Cardiac muscle cell (in vitro differentiated cells and primary cell): ENCODE data around the gene HAND2. TPM values are rescaled to one million over a fixed set of nuclear protein-coding genes. Genes with fewer than 3 reads are reported as not detected.
A peak's percentile ranks its signal among the peaks of the same experiment; 100 is the strongest.

ENCODE experiments used
- DNase-seq, 2 donors: peaks; one replicate each; pipeline versions ENCODE4 v3.0.0 to v3.0.0-alpha.2; 2010 to 2017; ENCODE audit warnings: low read depth in 1 of 2, low spot score in 1 of 2
- H3K27ac ChIP-seq: fragments of 200-600 bp; sonication (generic); 2 replicates; pipeline ENCODE4 v1.5.1; 2016
- H3K27me3 ChIP-seq: fragments of 200-600 bp; sonication (generic); 2 replicates; pipeline ENCODE4 v1.6.0; 2016; ENCODE audit warnings: control low read depth
- H3K36me3 ChIP-seq: fragments of 200-600 bp; sonication (generic); 2 replicates; pipeline ENCODE4 v1.5.1; 2016; ENCODE audit warnings: control low read depth
- H3K4me1 ChIP-seq: fragments of 200-600 bp; sonication (generic); 2 replicates; pipeline ENCODE4 v1.8.1; 2017; ENCODE audit warnings: low read depth, mild to moderate bottlenecking, mixed run types
- H3K4me3 ChIP-seq: fragments of 200-600 bp; sonication (generic); 2 replicates; pipeline ENCODE4 v1.5.1; 2016; ENCODE audit warnings: mild to moderate bottlenecking
- H3K9me3 ChIP-seq: fragments of 200-600 bp; sonication (generic); 2 replicates; pipeline ENCODE4 v1.5.1; 2017; ENCODE audit warnings: low read depth, mild to moderate bottlenecking, control low read depth
- polyA plus RNA-seq: library from polyadenylated mRNA; unstranded; fragments of >200 nt; fragmentation: Nextera tagmentation; extraction: Ambion mirVana; gene quantifications from 2 replicates; pipeline ENCODE4 v1.2.1, GENCODE V29; 2016
- total RNA-seq: library from RNA; depleted of rRNA; stranded (reverse); fragments of >200 nt; gene quantifications from 2 replicates; pipeline ENCODE4 v1.2.3, GENCODE V29; 2016
- TF ChIP-seq, protein P1 (sequence below): IDR thresholded peaks from 2 replicates; pipeline ENCODE4 v1.5.1; 2012; ENCODE audit warnings: low read depth, mild to moderate bottlenecking, low read length

Gene HAND2
- total and polyA plus RNA-seq, 2 experiments from 2014 or later, result 175 to 607 TPM

DNA sequence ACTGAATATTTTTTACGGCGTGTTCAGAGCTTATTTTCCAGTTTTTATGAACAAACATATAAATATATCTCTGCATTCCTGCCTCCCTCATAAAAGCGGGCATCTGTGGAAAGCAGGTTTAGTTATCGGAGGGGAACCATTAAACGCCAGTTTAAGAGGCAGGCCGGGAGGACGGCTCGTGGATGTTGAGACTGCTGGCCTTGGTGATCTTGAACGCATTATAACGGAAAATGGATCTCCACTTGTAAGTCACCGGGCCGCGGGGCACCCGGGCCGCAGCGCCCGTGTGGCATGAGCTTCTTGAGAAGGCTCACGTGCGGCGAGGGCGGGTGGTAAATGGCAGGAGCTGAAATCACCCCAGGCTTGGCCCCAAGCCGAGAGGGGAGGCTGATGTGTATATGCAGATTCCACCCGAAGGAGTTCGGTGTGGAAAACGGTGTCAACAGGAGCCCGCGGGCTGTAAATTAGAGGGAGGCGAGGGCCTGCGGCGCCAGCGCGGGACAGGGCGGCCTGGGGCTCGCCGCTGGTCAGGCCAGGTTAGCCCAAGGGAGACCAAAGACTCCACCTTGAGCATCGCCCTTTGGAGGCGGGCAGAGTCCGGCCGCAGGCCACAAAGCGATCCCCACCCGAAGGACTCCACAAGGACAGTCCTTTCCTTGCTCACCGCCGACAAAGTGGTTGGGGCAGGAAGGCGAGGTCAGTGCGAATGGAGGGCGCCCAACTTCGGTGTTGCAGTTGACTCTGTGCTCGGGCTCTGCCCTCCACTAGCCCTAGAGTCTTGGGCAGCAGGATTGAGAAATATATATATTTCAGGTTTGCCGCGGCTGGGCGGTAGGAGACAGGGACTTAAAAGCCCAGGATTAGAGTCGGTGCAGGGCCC is 1.3 kb upstream of the HAND2 start:
- Histone ChIP-seq H3K4me1 (peaks cover 13% of the 10 kb centered on the region), H3K4me3 (peak overlapping the region; percentile 96), H3K36me3 (peaks cover 16% of the 10 kb centered on the region), H3K27ac (peak overlapping the region; percentile 98), H3K9me3 (no peaks in the 10 kb centered on the region), H3K27me3 (peaks cover 33% of the 10 kb centered on the region)
- peak; percentile 32 to 53 for DNase-seq
- TF ChIP-seq, protein P1, sequence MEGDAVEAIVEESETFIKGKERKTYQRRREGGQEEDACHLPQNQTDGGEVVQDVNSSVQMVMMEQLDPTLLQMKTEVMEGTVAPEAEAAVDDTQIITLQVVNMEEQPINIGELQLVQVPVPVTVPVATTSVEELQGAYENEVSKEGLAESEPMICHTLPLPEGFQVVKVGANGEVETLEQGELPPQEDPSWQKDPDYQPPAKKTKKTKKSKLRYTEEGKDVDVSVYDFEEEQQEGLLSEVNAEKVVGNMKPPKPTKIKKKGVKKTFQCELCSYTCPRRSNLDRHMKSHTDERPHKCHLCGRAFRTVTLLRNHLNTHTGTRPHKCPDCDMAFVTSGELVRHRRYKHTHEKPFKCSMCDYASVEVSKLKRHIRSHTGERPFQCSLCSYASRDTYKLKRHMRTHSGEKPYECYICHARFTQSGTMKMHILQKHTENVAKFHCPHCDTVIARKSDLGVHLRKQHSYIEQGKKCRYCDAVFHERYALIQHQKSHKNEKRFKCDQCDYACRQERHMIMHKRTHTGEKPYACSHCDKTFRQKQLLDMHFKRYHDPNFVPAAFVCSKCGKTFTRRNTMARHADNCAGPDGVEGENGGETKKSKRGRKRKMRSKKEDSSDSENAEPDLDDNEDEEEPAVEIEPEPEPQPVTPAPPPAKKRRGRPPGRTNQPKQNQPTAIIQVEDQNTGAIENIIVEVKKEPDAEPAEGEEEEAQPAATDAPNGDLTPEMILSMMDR, result no peak

DNA sequence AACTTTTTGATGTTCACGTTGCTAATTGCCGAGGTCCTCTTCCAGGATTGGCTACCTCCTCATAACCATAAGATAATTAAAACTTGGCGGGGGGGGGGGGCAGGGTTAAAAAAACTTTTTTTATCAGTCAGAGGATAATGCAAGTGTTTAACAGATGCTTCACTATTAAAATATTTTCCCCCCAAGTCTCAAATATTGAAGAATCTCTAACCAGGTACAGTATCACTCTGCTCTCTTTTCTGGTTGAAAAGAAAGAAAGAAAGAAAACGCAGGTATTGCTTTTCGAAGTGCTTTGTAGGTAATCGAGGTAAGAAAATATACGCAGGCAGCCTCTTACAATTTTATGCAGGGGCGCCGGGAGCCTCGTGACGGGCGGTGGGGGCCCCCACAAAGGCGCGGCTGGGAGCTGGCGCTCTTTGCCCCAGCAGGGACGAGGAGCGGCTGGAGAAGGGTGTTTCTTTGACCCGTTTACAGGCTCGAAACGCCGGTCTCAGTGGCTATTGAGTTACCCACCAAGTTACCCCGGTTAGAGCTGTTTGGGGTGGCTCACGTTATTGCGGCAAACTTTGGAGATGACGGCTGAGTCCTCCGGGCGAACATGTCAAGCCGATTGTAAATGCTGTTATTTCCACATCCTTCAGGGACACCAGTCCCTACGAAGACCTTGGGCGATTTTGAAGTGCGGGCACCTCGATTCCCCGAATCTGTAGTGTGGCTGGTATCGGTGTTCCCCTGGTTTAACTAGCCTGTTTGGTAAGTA is 477 bp upstream of the HAND2 start:
- peak; percentile 41 to 55 for DNase-seq
- Histone ChIP-seq H3K27ac (peak overlapping the region; percentile 98), H3K4me3 (peak overlapping the region; percentile 96), H3K4me1 (peaks cover 13% of the 10 kb centered on the region), H3K27me3 (peaks cover 29% of the 10 kb centered on the region), H3K36me3 (peaks cover 22% of the 10 kb centered on the region), H3K9me3 (no peaks in the 10 kb centered on the region)
- TF ChIP-seq, protein P1, result no peak

DNA sequence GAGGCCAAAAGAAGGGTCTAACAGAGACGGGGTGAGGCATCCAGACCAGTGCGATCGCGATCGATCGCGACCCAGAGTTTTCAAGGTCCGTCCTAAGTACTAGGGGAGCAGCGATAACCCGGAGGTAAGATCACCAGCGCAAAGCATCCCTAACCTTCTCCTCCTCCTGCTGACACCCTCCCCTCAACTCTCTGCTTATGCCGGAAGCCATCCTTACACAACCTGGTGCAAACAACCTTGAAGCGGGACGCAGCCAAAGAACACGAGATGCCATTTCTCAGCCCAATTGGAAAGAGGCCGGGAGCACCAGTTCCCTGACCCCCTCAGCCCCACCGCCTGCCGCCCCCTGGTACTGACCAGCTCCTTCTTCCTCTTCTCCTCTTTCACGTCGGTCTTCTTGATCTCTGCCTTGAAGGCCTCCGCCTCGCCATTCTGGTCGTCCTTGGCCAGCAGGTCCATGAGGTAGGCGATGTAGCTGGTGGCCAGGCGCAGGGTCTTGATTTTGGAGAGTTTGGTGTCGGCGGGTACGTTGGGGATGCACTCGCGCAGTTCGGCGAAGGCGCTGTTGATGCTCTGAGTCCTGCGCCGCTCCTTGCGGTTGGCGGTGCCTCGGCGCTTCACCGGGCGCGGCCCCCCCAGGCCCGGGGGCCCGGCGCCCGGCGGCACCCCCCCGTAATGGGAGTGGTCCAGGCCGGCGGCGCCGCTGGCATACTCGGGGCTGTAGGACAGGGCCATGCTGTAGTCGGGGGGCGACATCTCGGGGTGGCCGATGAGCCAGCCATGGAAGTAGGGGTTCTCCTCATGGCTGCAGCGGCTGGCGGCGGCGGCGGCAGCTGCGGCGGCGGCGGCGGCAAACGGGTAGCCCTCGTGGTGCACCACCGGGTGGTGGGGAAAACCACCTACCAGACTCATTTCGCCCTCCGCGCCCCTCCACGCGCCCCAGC is 1.4 kb downstream of the HAND2 start:
- peak overlapping the region; percentile 96 for H3K4me3 ChIP-seq
- H3K4me1 ChIP-seq, result peaks cover 7% of the 10 kb centered on the region
- peaks cover 24% of the 10 kb centered on the region for H3K27me3 ChIP-seq
- TF ChIP-seq, protein P1, result no peak
- peak overlapping the region; percentile 98 for H3K27ac ChIP-seq
- no peaks in the 10 kb centered on the region for H3K9me3 ChIP-seq
- DNase-seq, result peak; percentile 59 to 62
- H3K36me3 ChIP-seq, result peaks cover 38% of the 10 kb centered on the region

DNA sequence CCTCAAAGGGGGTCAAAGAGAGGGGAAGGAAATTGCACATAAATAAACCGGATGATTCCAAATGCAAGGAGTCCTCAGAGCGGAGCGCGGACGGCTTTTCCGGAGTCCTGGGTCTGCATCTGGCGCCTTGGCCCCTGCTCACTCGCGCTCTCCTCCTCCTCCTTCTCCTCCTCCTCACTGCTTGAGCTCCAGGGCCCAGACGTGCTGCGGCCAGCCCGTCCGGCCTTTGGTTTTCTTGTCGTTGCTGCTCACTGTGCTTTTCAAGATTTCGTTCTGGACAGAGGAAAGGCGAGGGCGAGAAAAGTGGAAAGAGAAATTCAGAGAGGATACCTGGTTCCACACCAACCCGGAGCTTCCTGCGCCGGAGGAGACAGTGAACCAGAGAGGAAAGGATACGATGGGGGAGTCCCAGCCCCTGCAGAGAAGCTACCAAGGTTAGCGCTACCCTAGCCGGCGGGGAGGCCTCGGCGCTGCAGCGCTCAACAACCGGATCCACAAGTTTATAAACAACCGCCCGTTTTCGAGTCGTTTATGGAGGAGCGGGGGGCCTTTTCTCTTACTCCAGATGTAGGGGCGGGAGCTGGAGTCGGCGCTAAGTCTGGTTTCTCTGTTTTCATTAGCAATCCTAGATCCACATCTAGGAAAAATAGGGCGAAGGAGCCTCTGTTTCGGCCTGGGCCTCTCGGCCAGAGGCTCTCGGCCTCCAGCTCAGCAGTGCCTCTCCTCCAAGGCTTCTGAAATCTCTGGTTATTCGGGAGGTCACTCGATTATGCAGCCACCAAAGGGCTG is 2.7 kb downstream of the HAND2 start:
- DNase-seq, result peak; percentile 55 to 73
- Histone ChIP-seq H3K27ac (peak overlapping the region; percentile 98), H3K27me3 (peaks cover 13% of the 10 kb centered on the region), H3K4me1 (peaks cover 13% of the 10 kb centered on the region), H3K36me3 (peaks cover 38% of the 10 kb centered on the region), H3K9me3 (no peaks in the 10 kb centered on the region), H3K4me3 (peak overlapping the region; percentile 96)
- TF ChIP-seq, protein P1, result no peak
